GM18873 (cell line): Measurements from ENCODE around the gene MAX.

Source experiments
- ATAC-seq: cut with Tn5 transposase; IDR thresholded peaks from one replicate; pipeline ENCODE4 v1.9.1; 2021; ENCODE audit warnings: mild to moderate bottlenecking, moderate library complexity, moderate number of reproducible peaks; ENCODE audit not compliant: unreplicated experiment, low FRiP score

Gene MAX

DNA sequence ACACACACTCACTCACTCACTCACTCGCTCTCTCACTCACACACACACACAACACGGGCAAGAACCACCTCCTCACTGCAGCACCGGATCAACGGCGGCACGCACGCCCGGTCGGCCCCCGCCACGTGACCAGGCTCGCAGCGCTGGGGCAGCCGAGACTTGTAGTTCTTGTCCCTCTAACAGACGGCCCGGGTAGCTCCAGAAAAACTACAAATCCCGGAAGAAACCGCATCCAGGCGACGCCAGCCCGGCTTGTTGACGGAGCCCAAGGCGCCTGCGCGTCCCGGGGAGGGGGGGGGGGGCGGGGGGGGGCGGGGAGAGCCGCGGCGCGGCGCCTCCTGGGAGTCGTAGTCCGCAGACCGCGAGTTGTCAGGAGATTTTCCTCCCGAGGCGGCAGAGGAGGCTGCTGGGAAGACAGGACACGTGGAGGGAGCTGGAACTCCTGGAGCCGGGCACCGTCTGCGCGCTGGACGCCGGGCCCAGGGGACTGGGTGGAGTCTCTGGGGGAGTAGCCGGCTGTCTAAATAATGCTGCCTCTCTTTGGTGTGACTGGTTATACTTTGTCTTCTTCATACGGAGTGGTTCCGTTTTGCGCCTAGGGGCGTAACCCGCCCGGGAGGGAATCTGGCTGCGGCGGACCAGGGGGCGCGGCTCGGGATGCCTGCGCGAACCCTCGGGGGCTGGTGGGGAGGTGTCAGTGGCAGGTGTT is at the start of gene MAX:
Gene MAX, minus strand, starts transcription at position 77 of the 709 bp plus-strand sequence. CDS start 178 bp downstream, outside the sequence.
- peak; percentile 70 for ATAC-seq

- ATAC-seq: no peak
Measured at GRCh38 chr14:65151609-65151956, 49.3 kb upstream of the MAX start.

- ATAC-seq: no peak
Measured at GRCh38 chr14:65150898-65151608, 48.7 kb upstream of the MAX start.

- no peak for ATAC-seq
Measured at GRCh38 chr14:65149116-65149515, 46.8 kb upstream of the MAX start.

DNA sequence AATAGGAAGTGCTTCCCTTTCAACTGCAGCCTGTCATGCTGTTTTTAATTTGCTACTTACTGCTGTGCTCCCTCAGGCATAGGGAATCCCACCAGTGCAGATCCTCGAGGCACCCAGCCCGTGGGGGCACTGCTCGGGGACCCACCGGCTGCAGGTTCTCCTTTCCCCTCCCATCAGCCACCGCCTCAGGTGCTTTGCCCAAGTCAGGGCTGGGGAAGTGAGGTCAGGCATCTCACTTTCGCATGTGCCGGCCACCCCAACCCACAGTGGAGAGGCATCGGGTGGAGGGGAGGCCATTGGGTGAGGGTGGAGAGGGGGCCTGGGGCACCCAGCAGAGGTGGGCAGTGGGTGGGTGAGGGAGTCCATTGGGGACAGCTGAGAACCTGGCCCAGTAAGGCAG is 41.9 kb upstream of the MAX start:
- ATAC-seq: no peak

DNA sequence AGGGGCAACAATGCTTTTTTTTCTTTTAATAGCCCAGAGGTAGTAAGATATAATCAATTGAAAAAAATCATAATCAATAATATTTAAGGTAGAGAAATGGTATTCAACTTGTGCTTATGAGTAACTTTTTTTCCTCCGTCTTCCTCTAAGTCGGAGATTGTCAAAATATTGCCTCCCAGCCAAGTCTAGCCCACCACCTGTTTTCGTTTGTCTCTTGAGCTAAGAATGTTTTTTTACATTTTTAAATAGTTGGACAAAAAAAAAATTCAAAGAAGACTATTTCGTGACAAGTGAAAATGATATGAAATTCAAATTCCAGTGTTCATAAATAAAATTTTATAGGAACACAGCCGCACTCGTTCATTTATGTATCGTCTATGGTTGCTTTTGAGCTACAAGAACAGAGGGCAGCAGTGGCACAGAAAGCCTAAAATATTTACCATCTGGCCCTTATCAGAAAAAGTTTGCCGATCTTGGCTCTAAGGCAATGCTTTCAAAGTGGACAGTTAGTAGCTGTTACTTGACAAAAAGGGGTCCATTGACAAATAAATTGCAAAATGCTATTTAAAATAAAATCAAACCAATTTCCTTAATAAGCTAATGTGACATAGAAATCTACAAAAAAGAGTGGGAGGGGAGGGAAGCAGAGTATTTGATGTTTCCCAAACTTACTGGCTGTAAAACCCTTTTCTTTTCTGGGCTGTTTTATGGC is 40.8 kb upstream of the MAX start:
- ATAC-seq: no peak

DNA sequence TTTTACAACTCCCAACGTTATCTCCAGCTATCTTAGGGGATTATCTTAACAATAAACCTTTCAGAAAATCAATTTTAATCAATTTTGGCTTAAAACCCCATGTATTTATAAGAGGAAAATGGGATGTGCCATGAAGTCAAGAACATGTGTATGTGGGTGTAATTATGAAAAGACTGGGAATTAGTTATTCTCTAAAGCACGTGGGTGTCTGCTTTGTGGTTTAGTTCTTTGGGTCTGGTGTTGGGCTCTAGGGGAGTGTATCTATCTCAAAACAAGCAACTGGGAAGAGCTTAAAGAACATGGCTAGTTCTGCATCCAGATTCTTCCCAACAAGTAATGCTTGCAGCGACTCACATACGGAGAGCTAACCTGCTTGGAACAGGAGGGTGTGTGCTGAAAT is 40.1 kb upstream of the MAX start:
- no peak for ATAC-seq

DNA sequence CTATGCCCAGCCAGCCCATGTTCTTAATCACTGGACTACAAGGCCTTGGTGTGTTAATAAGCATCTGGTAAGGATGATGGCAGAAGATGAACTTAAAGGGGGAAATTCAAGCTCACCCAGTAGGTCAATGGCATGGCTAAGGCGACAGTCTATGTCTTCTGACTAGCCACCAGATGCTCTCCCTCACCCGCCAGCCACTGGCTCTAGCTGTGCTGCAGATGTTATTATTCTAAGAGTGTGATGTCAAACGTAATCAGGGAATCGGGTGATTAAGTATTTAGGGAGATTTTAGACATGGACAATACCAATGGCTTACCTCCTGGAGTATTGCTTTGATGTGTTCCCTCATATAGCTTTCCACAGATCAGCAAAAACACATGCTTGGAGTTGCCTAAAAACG is 39.2 kb upstream of the MAX start:
- ATAC-seq: no peak

- no peak for ATAC-seq
Measured at GRCh38 chr14:65137648-65138307, 35.5 kb upstream of the MAX start.

DNA sequence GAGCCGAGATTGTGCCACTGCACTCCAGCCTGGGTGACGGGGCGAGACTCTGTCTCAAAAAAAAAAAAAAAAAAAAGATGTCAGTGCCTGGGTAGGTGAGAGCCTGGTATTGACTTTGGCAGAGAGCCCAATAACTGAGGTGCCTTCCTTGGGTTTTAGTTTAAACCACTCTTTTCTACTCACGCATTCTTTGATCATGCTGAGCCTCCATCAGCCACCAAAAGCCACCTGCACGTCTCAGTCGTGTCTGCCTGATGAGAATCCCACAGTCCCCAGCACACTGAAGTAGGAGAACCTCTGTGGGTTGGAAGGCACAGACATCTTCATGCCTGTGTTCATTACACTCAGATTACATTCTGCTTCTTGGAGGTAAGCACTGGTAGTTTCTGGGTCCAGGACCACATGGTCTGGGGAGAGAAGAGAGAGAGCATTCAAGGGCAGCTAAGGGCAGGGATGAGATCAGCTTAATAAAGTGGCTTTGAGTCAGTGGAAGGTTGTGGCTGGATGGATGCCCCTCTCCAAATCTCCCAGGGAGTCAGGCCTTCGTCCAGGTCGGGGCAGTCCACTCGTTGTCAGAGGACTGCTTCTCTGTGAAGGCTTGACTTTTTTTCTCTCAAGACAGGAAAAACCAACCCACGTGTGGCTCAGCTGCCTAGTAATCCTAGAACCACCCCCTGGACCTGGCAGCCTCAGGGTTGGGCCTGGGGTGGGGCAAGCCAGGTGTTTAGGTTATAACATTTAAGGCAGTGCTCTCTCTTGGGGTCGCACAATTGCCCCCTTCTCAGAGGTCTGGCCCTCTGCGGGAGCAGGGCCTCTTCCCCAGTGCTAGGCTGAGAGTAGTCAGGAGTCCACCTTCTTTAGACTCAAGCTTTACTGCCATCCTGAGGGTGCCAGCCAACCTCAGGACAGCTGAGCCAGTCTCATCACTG is 32.6 kb upstream of the MAX start:
- no peak for ATAC-seq

DNA sequence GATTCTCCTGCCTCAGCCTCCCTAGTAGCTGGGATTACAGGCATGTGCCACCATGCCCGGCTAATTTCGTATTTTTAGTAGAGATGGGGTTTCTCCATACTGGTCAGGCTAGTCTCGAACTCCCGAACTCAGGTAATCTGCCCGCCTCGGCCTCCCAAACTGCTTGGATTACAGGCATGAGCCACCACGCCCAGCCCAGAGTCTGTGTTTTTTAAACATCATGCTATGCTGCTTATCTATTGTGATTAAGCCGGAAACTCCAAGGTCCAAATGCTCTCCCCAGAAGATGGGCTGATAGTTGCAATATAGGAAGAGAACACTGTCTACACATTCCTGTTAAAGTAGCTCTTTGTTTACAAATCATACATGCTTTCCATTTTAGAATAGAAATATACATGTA is 30.5 kb upstream of the MAX start:
- ATAC-seq: no peak

DNA sequence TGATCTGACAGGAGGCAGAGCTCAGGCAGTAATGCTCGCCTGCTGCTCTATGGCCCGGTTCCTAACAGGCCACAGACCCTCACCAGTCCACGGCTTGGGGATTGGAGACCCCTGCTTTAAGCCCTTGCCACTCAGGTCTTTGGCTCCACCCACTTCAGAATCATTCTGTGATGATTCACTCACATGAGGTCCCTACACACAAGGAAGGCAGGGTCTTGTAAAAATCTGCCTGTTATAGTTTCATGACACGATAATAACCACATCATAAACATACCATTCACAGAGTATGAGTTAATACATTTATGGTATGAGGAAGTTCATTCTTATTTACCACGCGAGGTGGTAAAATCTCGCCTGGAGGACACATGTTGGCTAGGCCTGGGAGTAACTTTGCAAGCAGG is 29.0 kb upstream of the MAX start:
- ATAC-seq: no peak

DNA sequence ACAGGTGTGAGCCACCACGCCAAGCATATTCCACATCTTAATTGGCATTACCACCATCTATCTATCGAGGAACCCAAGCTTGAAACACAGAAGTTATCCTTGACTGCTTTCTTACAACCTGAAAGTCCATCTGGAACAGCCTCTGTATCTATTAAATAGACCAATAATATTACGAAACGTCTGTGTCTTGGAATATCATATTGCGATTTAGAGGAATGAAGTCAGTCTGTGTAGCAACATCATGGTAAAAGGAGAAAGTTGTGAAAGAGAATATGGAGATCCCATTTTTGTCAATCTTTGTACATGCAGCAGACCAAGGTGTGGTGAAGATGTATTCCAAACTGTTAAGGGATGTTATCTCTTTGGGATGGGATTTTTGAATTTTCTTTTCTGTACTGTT is 25.8 kb upstream of the MAX start:
- ATAC-seq: no peak

GRCh38 chr14:65117769-65118745 is 15.7 kb upstream of the MAX start:
- ATAC-seq: no peak

DNA sequence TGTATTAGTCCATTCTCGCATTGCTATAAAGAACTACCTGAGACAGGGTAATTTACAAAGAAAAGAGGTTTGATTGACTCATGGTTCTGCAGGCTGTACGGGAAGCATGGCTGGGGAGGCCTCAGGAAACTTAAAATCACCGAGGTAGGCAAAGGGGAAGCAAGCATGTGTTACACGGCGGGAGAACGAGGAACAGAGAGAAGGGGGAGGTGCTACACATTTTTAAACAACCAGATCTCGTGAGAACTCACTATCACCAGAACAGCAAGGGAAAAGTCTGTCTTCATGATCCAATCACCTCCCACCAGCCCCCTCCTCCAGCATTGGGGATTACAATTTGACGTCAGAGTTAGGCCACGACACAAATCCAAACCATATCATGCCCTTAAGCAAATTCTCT is 13.3 kb upstream of the MAX start:
- no peak for ATAC-seq

DNA sequence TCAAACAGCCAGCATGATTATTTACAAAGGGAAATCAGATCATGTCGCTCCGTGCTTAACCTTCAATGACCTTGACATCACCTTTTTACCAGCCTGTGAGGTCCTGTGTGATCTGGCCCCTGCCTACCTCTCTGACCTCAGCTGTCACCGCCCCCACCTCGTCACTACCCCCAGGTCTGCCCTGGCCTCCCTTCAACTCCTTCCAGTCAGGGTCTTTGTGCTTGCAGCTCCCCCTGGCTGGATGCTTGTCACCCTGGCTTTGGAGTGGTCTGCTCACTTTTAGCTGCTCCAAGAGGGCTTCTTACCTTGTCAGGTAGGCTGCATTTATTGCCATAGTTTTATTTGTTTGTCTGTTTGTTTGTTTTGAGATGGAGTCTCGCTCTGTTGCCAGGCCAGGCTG is 8.2 kb upstream of the MAX start:
- no peak for ATAC-seq

DNA sequence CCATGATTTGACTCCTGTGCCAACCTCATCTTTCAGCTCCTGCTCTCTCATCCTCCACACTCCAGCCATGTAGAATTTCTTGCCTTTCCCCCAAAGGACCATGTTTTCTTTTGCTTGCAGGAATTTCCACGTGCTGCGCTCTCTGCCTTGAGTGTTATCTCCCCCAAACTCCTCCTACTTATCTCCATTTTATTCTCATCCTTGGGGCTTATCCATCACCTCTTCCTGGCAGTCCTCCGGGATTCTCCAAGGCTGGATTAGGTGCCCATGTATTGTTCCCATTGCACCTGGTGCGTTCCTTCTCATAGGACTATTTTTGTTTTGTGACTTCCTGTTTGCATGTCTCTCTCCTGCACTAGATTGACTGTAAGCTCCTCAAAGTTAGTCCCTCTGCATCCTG is 7.0 kb upstream of the MAX start:
- ATAC-seq: no peak

- no peak for ATAC-seq
Measured at GRCh38 chr14:65107200-65107599, 4.9 kb upstream of the MAX start.

DNA sequence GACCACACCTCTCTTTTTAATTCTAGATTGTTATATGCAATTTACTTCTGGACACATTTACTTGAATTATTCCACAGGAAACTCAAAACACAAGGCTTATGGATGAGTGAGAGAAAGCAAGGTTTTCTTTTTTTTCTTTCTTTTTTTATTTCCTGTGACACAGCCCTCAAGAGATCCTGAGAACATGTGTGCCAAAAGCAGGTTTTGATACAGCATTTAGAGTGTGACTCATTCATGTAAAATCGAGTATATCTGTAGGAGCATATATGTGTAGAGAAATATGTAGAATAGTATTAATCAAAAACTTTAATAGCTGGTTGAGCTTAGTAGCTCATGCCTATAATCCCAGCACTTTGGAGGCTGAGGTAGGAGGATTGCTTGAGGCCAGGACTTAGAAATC is 4.4 kb upstream of the MAX start:
- no peak for ATAC-seq
